Measurements from ENCODE around the gene SIX3. TPM values are rescaled to one million over a fixed set of nuclear protein-coding genes. Genes with fewer than 3 reads are reported as not detected.

SIX3 gene
- total and polyA plus RNA-seq, 4 experiments from 2014 or later = not detected

GRCh38 chr2:44983836-44984604 lies 42.5 kb downstream of the SIX3 start:
- intact Hi-C loops (cut with micrococcal nuclease) = no loop called here
- ChIA-PET POLR2A (ENCODE audit: partially characterized antibody) (no interaction called here), CTCF (ENCODE audit: partially characterized antibody) (interaction anchor here (0.7 to 5.6 kb wide), 5 partner anchors 8 to 510 kb away, joined by 3 to 55 read pairs (median 6); no protein-coding TSS in a partner anchor)
- Mint-ChIP-seq H3K4me1 (peaks cover 0 to 4% (median 2%) of the 10 kb centered on the region in 4 donors), H3K27me3 (peaks cover 9 to 16% of the 10 kb centered on the region in 2 donors), H3K4me3 (no peak overlapping the region), H3K9me3 (peaks cover 0 to 11% (median 3%) of the 10 kb centered on the region in 8 donors), H3K27ac (no peak overlapping the region), H3K36me3 (peaks cover 0 to 3% of the 10 kb centered on the region in 2 donors)
- no peak for DNase-seq
- Histone ChIP-seq H3K36me3 (ENCODE audit: insufficient read depth, low read length) (no peaks in the 10 kb centered on the region), H3K9me3 (ENCODE audit: control insufficient read depth in 1 of 2, low read length in 2 of 2) (no peaks in the 10 kb centered on the region), H3K27ac (ENCODE audit: low read depth, low read length) (no peak overlapping the region), H3K4me3 (ENCODE audit: low read length in 2 of 2) (no peak overlapping the region), H3K27me3 (ENCODE audit: insufficient read depth, low read length) (no peaks in the 10 kb centered on the region), H3K4me1 (ENCODE audit: insufficient read depth, low read length) (no peaks in the 10 kb centered on the region)

- Histone ChIP-seq H3K27ac (ENCODE audit: low read depth, low read length) (no peak overlapping the region), H3K9me3 (ENCODE audit: control insufficient read depth in 1 of 2, low read length in 2 of 2) (no peaks in the 10 kb centered on the region), H3K4me1 (ENCODE audit: insufficient read depth, low read length) (no peaks in the 10 kb centered on the region), H3K4me3 (ENCODE audit: low read length in 2 of 2) (no peak overlapping the region), H3K36me3 (ENCODE audit: insufficient read depth, low read length) (no peaks in the 10 kb centered on the region), H3K27me3 (ENCODE audit: insufficient read depth, low read length) (no peaks in the 10 kb centered on the region)
- Mint-ChIP-seq H3K4me3 (no peak overlapping the region), H3K27me3 (peaks cover 26 to 32% of the 10 kb centered on the region in 2 donors), H3K4me1 (no peaks in the 10 kb centered on the region), H3K36me3 (peaks cover 0 to 3% of the 10 kb centered on the region in 2 donors), H3K9me3 (peaks cover 2 to 26% (median 9%) of the 10 kb centered on the region in 8 donors), H3K27ac (no peak overlapping the region)
- intact Hi-C loops (cut with micrococcal nuclease) = no loop called here
- ChIA-PET POLR2A (ENCODE audit: partially characterized antibody) (no interaction called here), CTCF (ENCODE audit: partially characterized antibody) (interaction anchor here (0.6 kb wide), 1 partner anchor 10 kb away, joined by 5 read pairs; no protein-coding TSS in a partner anchor)
- no peak for DNase-seq
Observed at GRCh38 chr2:44989176-44989575, 47.7 kb downstream of the SIX3 start.

- peaks cover 0 to under 1% (median 0%) of the 10 kb centered on the region in 4 donors for H3K4me1 Mint-ChIP-seq
- no peak overlapping the region for H3K4me3 Mint-ChIP-seq
- H3K36me3 Mint-ChIP-seq = no peaks in the 10 kb centered on the region
- no peak overlapping the region for H3K27ac Mint-ChIP-seq
- no peaks in the 10 kb centered on the region for H3K36me3 ChIP-seq (ENCODE audit: insufficient read depth, low read length)
- ChIA-PET CTCF (ENCODE audit: partially characterized antibody) (no interaction called here), POLR2A (ENCODE audit: partially characterized antibody) (no interaction called here)
- no peak overlapping the region for H3K4me3 ChIP-seq (ENCODE audit: low read length in 2 of 2)
- H3K9me3 Mint-ChIP-seq = peaks cover 0 to 18% (median 10%) of the 10 kb centered on the region in 8 donors
- peaks cover 47 to 53% of the 10 kb centered on the region in 2 donors for H3K27me3 Mint-ChIP-seq
- no peaks in the 10 kb centered on the region for H3K4me1 ChIP-seq (ENCODE audit: insufficient read depth, low read length)
- intact Hi-C loops (cut with micrococcal nuclease) = no loop called here
- peaks cover 3% of the 10 kb centered on the region for H3K27me3 ChIP-seq (ENCODE audit: insufficient read depth, low read length)
- no peak overlapping the region for H3K27ac ChIP-seq (ENCODE audit: low read depth, low read length)
- no peaks in the 10 kb centered on the region for H3K9me3 ChIP-seq (ENCODE audit: control insufficient read depth in 1 of 2, low read length in 2 of 2)
- no peak for DNase-seq
Observed at GRCh38 chr2:44994377-44994776, 52.9 kb downstream of the SIX3 start.

Other genes with a start within 250 kb of the SIX3 start
- gene SIX2, start 67.8 kb downstream of the SIX3 start, total RNA-seq = not detected
- not detected for gene SIX2, start 67.8 kb downstream of the SIX3 start, polyA plus RNA-seq

Measured in CD4-positive, alpha-beta memory T cell (primary cell).